ENCODE results near the gene CTDP1.

CTDP1 gene

GRCh38 chr18:79772108-79772864, 92.7 kb downstream of the CTDP1 start:
- no peak overlapping the region for H3K27ac ChIP-seq
- no peak overlapping the region for H3K4me3 ChIP-seq

- H3K27ac ChIP-seq: no peak overlapping the region
- H3K4me3 ChIP-seq: no peak overlapping the region
These were observed 93.5 kb downstream of the CTDP1 start for GRCh38 chr18:79772865-79773696.

GRCh38 chr18:79774111-79774510, 94.5 kb downstream of the CTDP1 start:
- no peak overlapping the region for H3K4me3 ChIP-seq

GRCh38 chr18:79775441-79776221, 96.0 kb downstream of the CTDP1 start:
- no peak overlapping the region for H3K27ac ChIP-seq
- no peak overlapping the region for H3K4me3 ChIP-seq

More at GRCh38 chr18:79774111-79774510, 94.5 kb downstream of the CTDP1 start:
- no peak overlapping the region for H3K27ac ChIP-seq

- no peak overlapping the region for H3K27ac ChIP-seq
These were observed 97.1 kb downstream of the CTDP1 start for GRCh38 chr18:79776674-79777073.

GRCh38 chr18:79778291-79778791, 98.7 kb downstream of the CTDP1 start:
- Histone ChIP-seq H3K4me3 (no peak overlapping the region), H3K27ac (no peak overlapping the region)

More at GRCh38 chr18:79776674-79777073, 97.1 kb downstream of the CTDP1 start:
- H3K4me3 ChIP-seq: no peak overlapping the region

- Histone ChIP-seq H3K4me3 (no peak overlapping the region), H3K27ac (no peak overlapping the region)
These were observed 99.6 kb downstream of the CTDP1 start for GRCh38 chr18:79779021-79779699.

GRCh38 chr18:79779700-79780190, 100.1 kb downstream of the CTDP1 start:
- H3K4me3 ChIP-seq: no peak overlapping the region

GRCh38 chr18:79780547-79780946, 100.9 kb downstream of the CTDP1 start:
- no peak overlapping the region for H3K4me3 ChIP-seq
- H3K27ac ChIP-seq: no peak overlapping the region

More at GRCh38 chr18:79779700-79780190, 100.1 kb downstream of the CTDP1 start:
- no peak overlapping the region for H3K27ac ChIP-seq

GRCh38 chr18:79781331-79781941, 101.8 kb downstream of the CTDP1 start:
- Histone ChIP-seq H3K27ac (no peak overlapping the region), H3K4me3 (no peak overlapping the region)

GRCh38 chr18:79782566-79783308, 103.1 kb downstream of the CTDP1 start:
- no peak overlapping the region for H3K4me3 ChIP-seq
- H3K27ac ChIP-seq: no peak overlapping the region

- no peak overlapping the region for H3K27ac ChIP-seq
These were observed 104.7 kb downstream of the CTDP1 start for GRCh38 chr18:79784071-79784913.

GRCh38 chr18:79784965-79785770, 105.6 kb downstream of the CTDP1 start:
- H3K4me3 ChIP-seq: no peak overlapping the region
- no peak overlapping the region for H3K27ac ChIP-seq

More at GRCh38 chr18:79784071-79784913, 104.7 kb downstream of the CTDP1 start:
- H3K4me3 ChIP-seq: no peak overlapping the region

- Histone ChIP-seq H3K27ac (no peak overlapping the region), H3K4me3 (no peak overlapping the region)
These were observed 106.2 kb downstream of the CTDP1 start for GRCh38 chr18:79785831-79786230.

GRCh38 chr18:79786304-79786703, 106.7 kb downstream of the CTDP1 start:
- no peak overlapping the region for H3K4me3 ChIP-seq
- H3K27ac ChIP-seq: no peak overlapping the region

- no peak overlapping the region for H3K4me3 ChIP-seq
These were observed 107.4 kb downstream of the CTDP1 start for GRCh38 chr18:79786786-79787526.

More at GRCh38 chr18:79786786-79787526, 107.4 kb downstream of the CTDP1 start:
- H3K27ac ChIP-seq: no peak overlapping the region
